HCT116 (cell line): Measurements from ENCODE around the gene PIAS2. TPM values are rescaled to one million over a fixed set of nuclear protein-coding genes. Genes with fewer than 3 reads are reported as not detected.

ENCODE experiments used
- ATAC-seq: fragments of 200-7000 bp; cut with Tn5 transposase; 2 replicates; pipeline ENCODE4 v1.9.1; 2020; ENCODE audit warnings: mild to moderate bottlenecking, moderate library complexity
- BruUV-seq: library from RNA; stranded (reverse); fragments of 400-500 nt; replicated peaks from 2 replicates; lab custom pipeline; 2021; lab: Mats Ljungman, UMichigan
- CTCF ChIA-PET: fragments of 300-600 bp; sonication (Branson Sonifier 250); formaldehyde crosslinking; loops from one replicate; lab custom pipeline; 2021; ENCODE audit warnings: antibody characterized with exemption; lab: Charles Lee
- POLR2A ChIA-PET: fragments of 300-600, 350-600 bp; sonication (Branson Sonifier 250); formaldehyde crosslinking; loops from one replicate; lab custom pipeline; 2021; ENCODE audit warnings: antibody characterized with exemption; lab: Charles Lee
- RAD21 ChIA-PET, 2 experiments: fragments of 300-600 bp; sonication (Branson Sonifier 250); formaldehyde crosslinking; loops; one replicate each; lab custom pipeline; 2023; ENCODE audit warnings: low total read pairs in 2 of 2; ENCODE audit not compliant: uncharacterized antibody in 2 of 2, unreplicated experiment in 2 of 2, low non-redundant PET in 1 of 2; lab: Charles Lee
- DNase-seq: peaks from one replicate; pipeline ENCODE4 v3.0.0-alpha.2; 2010; ENCODE audit warnings: low read depth, low spot score
- H2AFZ ChIP-seq: fragments of 200-600 bp; shearing (Covaris generic), sonication (generic); 2 replicates; pipeline ENCODE4 v1.6.1; 2017; ENCODE audit warnings: low read depth, mixed run types, mixed read lengths, antibody characterized with exemption, low read length; ENCODE audit not compliant: poor library complexity, severe bottlenecking
- H3K27ac ChIP-seq: 2 replicates; pipeline ENCODE4 v1.5.1; 2012; ENCODE audit warnings: low read depth, low read length
- H3K27me3 ChIP-seq: fragments of 200-600 bp; sonication (generic); 2 replicates; pipeline ENCODE4 v1.6.1; 2016; ENCODE audit warnings: mixed run types, low read length, mixed read lengths; ENCODE audit not compliant: insufficient read depth
- H3K36me3 ChIP-seq, 2 experiments: fragments of 200-500 bp in 1 of 2; fragments of 200-600 bp in 1 of 2; sonication (Bioruptor generic) in 1 of 2; sonication (generic) in 1 of 2; 2 replicates each; pipeline versions ENCODE4 v1.5.1 to v1.6.1; 2014 to 2016; ENCODE audit warnings: low read length in 2 of 2, inconsistent platforms in 1 of 2, mixed read lengths in 1 of 2, mixed run types in 1 of 2; ENCODE audit not compliant: insufficient read depth in 2 of 2, control insufficient read depth in 1 of 2
- H3K4me1 ChIP-seq, 2 experiments: fragments of 200-600 bp in 1 of 2; sonication (generic) in 1 of 2; 2 replicates each; pipeline versions ENCODE4 v1.5.1 to v1.6.1; 2012 to 2017; ENCODE audit warnings: low read length in 2 of 2, inconsistent platforms in 1 of 2, mild to moderate bottlenecking in 1 of 2, mixed read lengths in 1 of 2, mixed run types in 1 of 2, moderate library complexity in 1 of 2; ENCODE audit not compliant: insufficient read depth in 2 of 2, control insufficient read depth in 1 of 2
- H3K4me2 ChIP-seq: fragments of 200-600 bp; sonication (generic); 2 replicates; pipeline ENCODE4 v1.6.1; 2017; ENCODE audit warnings: mixed run types, low read length, mixed read lengths
- H3K4me3 ChIP-seq, 2 experiments: fragments of 200-600 bp in 1 of 2; sonication (generic) in 1 of 2; replicated peaks in 1 of 2; 2 replicates each; pipeline ENCODE4 v1.5.1; 2011 to 2016; ENCODE audit warnings: low read length in 2 of 2, control low read depth in 1 of 2, low read depth in 1 of 2, mild to moderate bottlenecking in 1 of 2, mixed read lengths in 1 of 2, mixed run types in 1 of 2
- H3K79me2 ChIP-seq: fragments of 200-600 bp; sonication (generic); 2 replicates; pipeline ENCODE4 v1.6.1; 2017; ENCODE audit warnings: mild to moderate bottlenecking, mixed run types, low read length, moderate library complexity, mixed read lengths; ENCODE audit not compliant: insufficient read depth
- H3K9ac ChIP-seq: fragments of 200-600 bp; sonication (generic); 2 replicates; pipeline ENCODE4 v1.6.1; 2016; ENCODE audit warnings: low read length, mixed read lengths
- H3K9me2 ChIP-seq: fragments of 200-600 bp; sonication (generic), shearing (Covaris generic); 2 replicates; pipeline ENCODE4 v1.6.1; 2017; ENCODE audit warnings: mixed run types, mild to moderate bottlenecking, moderate library complexity; ENCODE audit not compliant: insufficient read depth
- H3K9me3 ChIP-seq, 2 experiments: fragments of 200-500 bp in 1 of 2; fragments of 200-600 bp in 1 of 2; sonication (Bioruptor generic) in 1 of 2; sonication (generic) in 1 of 2; 2 replicates each; pipeline ENCODE4 v1.6.1; 2014 to 2017; ENCODE audit warnings: low read length in 2 of 2, mixed read lengths in 2 of 2, inconsistent platforms in 1 of 2, low read depth in 1 of 2, mild to moderate bottlenecking in 1 of 2, mixed run types in 1 of 2, moderate library complexity in 1 of 2; ENCODE audit not compliant: control insufficient read depth in 1 of 2, insufficient read depth in 1 of 2
- H4K20me1 ChIP-seq: fragments of 200-600 bp; sonication (generic), shearing (Covaris generic); 2 replicates; pipeline ENCODE4 v1.6.1; 2017; ENCODE audit warnings: mixed run types, mild to moderate bottlenecking, moderate library complexity; ENCODE audit not compliant: insufficient read depth
- CBX3 ChIP-seq: IDR thresholded peaks from 2 replicates; pipeline ENCODE4 v1.6.1; 2012; ENCODE audit warnings: low read depth
- CEBPB ChIP-seq: IDR thresholded peaks from 2 replicates; pipeline ENCODE4 v1.6.1; 2012; ENCODE audit warnings: low read depth
- EGR1 ChIP-seq: IDR thresholded peaks from 2 replicates; pipeline ENCODE4 v1.6.1; 2012; ENCODE audit warnings: low read depth
- ELF1 ChIP-seq: IDR thresholded peaks from 2 replicates; pipeline ENCODE4 v1.6.1; 2012; ENCODE audit warnings: low read depth, borderline replicate concordance
- FOSL1 ChIP-seq: IDR thresholded peaks from 2 replicates; pipeline ENCODE4 v1.6.1; 2012; ENCODE audit warnings: low read depth
- POLR2AphosphoS5 ChIP-seq: IDR thresholded peaks from 2 replicates; pipeline ENCODE4 v1.6.1; 2011; ENCODE audit warnings: mild to moderate bottlenecking, low read depth, low read length, moderate library complexity
- SIN3A ChIP-seq: IDR thresholded peaks from 2 replicates; pipeline ENCODE4 v1.6.1; 2012; ENCODE audit warnings: low read depth
- SP1 ChIP-seq: IDR thresholded peaks from 2 replicates; pipeline ENCODE4 v1.6.1; 2012; ENCODE audit warnings: low read depth
- TCF7L2 ChIP-seq: IDR thresholded peaks from 2 replicates; pipeline ENCODE4 v1.7.0; 2011; ENCODE audit warnings: borderline replicate concordance, inconsistent platforms; ENCODE audit not compliant: insufficient read depth, insufficient read length; ENCODE audit errors: extremely low read depth
- YY1 ChIP-seq: IDR thresholded peaks from 2 replicates; pipeline ENCODE4 v1.6.1; 2011; ENCODE audit warnings: low read length, low read depth, moderate library complexity, mild to moderate bottlenecking; ENCODE audit not compliant: insufficient replicate concordance; ENCODE audit errors: extremely low read depth
- ZFX ChIP-seq: fragments of 450-650 bp; IDR thresholded peaks from 2 replicates; pipeline ENCODE4 v1.6.1; 2017
- ZNF274 ChIP-seq: fragments of 200-500 bp; sonication (Bioruptor generic); IDR thresholded peaks from 2 replicates; pipeline ENCODE4 v1.6.1; 2014; ENCODE audit warnings: mild to moderate bottlenecking, low read depth, low read length, inconsistent platforms
- intact Hi-C: fragments of 100-400 bp; cut with micrococcal nuclease; formaldehyde crosslinking; loops from 2 replicates; pipeline ENCODE4 v1.10.0; 2022
- total RNA-seq: library from RNA; stranded (reverse); gene quantifications from one replicate; pipeline ENCODE4 v1.2.1, GENCODE V29; 2021; ENCODE audit not compliant: unreplicated experiment
- TF ChIP-seq, protein P1 (sequence below): IDR thresholded peaks from 2 replicates; pipeline ENCODE4 v1.6.1; 2012
- TF ChIP-seq, protein P2 (sequence below): IDR thresholded peaks from 2 replicates; pipeline ENCODE4 v1.6.1; 2012; ENCODE audit warnings: low read depth

The PIAS2 gene
- total RNA-seq, 1 experiment from 2014 or later: 31.7 TPM

DNA sequence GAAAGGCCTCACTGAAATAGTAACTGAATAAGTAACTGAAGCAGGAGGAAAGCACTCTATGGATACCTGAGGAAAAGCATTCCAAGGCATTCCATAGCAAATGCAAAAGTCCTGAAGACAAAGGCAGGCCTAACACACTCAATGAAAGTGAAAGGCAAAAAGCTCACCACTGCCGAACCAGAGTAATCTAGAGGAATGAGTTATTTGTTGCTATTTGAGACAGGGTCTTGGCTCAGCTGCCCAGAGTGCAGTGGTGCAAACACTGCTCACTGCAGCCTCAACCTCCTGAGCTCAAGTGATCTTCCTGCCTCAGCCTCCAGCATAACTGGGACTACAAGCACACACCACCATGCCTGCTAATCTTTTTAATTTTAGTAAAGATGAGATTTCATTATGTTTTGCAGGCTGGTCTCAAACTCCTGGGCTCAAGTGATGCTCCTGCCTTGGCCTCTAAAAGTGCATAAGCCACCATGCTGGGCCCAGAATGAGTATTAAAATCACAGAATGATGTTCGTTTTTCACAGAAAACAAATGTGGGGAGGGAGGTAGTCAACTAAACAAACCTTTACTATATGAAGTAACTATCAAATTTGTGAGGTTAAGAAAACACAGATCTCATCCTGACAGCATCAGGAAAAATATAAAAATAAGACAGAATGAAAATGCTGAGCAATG is 17.9 kb downstream of the PIAS2 start:
- DNase-seq (no peak), ATAC-seq (no peak)
- RAD21 ChIA-PET: no interaction called here
- Histone ChIP-seq H3K36me3 (no peaks in the 10 kb centered on the region; a peak in 1 of 4 replicates), H3K9ac (no peak overlapping the region), H3K4me2 (no peak overlapping the region), H3K27ac (no peak overlapping the region), H3K79me2 (peaks cover 96% of the 10 kb centered on the region), H3K9me3 (no peaks in the 10 kb centered on the region), H3K27me3 (no peaks in the 10 kb centered on the region), H2AFZ (no peak overlapping the region), H3K9me2 (no peaks in the 10 kb centered on the region), H3K4me3 (no peak overlapping the region), H4K20me1 (no peaks in the 10 kb centered on the region), H3K4me1 (no peaks in the 10 kb centered on the region)
- intact Hi-C loops: no loop called here
- POLR2A ChIA-PET: no interaction called here
- BruUV-seq: no TSS peak
- CTCF ChIA-PET: no interaction called here
- TF ChIP-seq ZNF274: no peak
- no peak for TF ChIP-seq SIN3A
- TF ChIP-seq FOSL1: no peak
- TF ChIP-seq, protein P1, sequence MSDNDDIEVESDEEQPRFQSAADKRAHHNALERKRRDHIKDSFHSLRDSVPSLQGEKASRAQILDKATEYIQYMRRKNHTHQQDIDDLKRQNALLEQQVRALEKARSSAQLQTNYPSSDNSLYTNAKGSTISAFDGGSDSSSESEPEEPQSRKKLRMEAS: no peak
- TF ChIP-seq CEBPB: no peak
- TF ChIP-seq POLR2AphosphoS5: no peak
- TF ChIP-seq SP1: no peak
- TF ChIP-seq EGR1: no peak
- TF ChIP-seq, protein P2, sequence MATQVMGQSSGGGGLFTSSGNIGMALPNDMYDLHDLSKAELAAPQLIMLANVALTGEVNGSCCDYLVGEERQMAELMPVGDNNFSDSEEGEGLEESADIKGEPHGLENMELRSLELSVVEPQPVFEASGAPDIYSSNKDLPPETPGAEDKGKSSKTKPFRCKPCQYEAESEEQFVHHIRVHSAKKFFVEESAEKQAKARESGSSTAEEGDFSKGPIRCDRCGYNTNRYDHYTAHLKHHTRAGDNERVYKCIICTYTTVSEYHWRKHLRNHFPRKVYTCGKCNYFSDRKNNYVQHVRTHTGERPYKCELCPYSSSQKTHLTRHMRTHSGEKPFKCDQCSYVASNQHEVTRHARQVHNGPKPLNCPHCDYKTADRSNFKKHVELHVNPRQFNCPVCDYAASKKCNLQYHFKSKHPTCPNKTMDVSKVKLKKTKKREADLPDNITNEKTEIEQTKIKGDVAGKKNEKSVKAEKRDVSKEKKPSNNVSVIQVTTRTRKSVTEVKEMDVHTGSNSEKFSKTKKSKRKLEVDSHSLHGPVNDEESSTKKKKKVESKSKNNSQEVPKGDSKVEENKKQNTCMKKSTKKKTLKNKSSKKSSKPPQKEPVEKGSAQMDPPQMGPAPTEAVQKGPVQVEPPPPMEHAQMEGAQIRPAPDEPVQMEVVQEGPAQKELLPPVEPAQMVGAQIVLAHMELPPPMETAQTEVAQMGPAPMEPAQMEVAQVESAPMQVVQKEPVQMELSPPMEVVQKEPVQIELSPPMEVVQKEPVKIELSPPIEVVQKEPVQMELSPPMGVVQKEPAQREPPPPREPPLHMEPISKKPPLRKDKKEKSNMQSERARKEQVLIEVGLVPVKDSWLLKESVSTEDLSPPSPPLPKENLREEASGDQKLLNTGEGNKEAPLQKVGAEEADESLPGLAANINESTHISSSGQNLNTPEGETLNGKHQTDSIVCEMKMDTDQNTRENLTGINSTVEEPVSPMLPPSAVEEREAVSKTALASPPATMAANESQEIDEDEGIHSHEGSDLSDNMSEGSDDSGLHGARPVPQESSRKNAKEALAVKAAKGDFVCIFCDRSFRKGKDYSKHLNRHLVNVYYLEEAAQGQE: no peak
- TF ChIP-seq YY1: no peak
- no peak for TF ChIP-seq ZFX
- no peak for TF ChIP-seq CBX3
- no peak for TF ChIP-seq TCF7L2
- TF ChIP-seq ELF1: no peak
- TF ChIP-seq, all 23 proteins: peak for 0
